ENCODE results near the gene TNNC1. TPM values are rescaled to one million over a fixed set of nuclear protein-coding genes. Genes with fewer than 3 reads are reported as not detected.

The TNNC1 gene
- total RNA-seq, 1 experiment from 2014 or later: 5.6 TPM

- Histone ChIP-seq H3K23me2 (ENCODE audit: insufficient read length, low read depth, low read length, poor library complexity, severe bottlenecking) (no peaks in the 10 kb centered on the region), H2BK5ac (ENCODE audit: insufficient read length, low read length) (no peak overlapping the region), H3K9me3 (ENCODE audit: control insufficient read depth, low read depth, low read length) (no peaks in the 10 kb centered on the region), H3K56ac (ENCODE audit: insufficient read length, low read depth, low read length) (no peak overlapping the region), H3K18ac (ENCODE audit: insufficient read length, low read depth, low read length) (no peak overlapping the region), H2AK5ac (ENCODE audit: insufficient read length, low read length) (no peak overlapping the region), H3K9ac (ENCODE audit: extremely low read depth, insufficient read length, low read length) (no peak overlapping the region), H4K8ac (replicated peaks; ENCODE audit: insufficient read length, low read depth, low read length) (no peak overlapping the region), H2BK20ac (ENCODE audit: low read depth, low read length, poor library complexity, severe bottlenecking) (no peak overlapping the region), H3K4me1 (ENCODE audit: insufficient read depth, low read length) (no peaks in the 10 kb centered on the region), H2BK120ac (ENCODE audit: low read depth, low read length, poor library complexity, severe bottlenecking) (no peak overlapping the region), H3K23ac (ENCODE audit: insufficient read length, low read depth, low read length) (no peak overlapping the region), H4K91ac (ENCODE audit: insufficient read length, low read depth, low read length) (no peak overlapping the region), H4K20me1 (ENCODE audit: control insufficient read depth, insufficient read depth, insufficient read length) (no peaks in the 10 kb centered on the region), H3K27me3 (ENCODE audit: insufficient read depth, low read length) (no peaks in the 10 kb centered on the region), H3K14ac (ENCODE audit: insufficient read depth, low read length) (no peak overlapping the region), H3K27ac (ENCODE audit: insufficient read length, low read depth, low read length) (no peak overlapping the region), H3K79me1 (ENCODE audit: insufficient read depth, low read depth, low read length, poor library complexity, severe bottlenecking) (no peaks in the 10 kb centered on the region), H3K4me2 (ENCODE audit: insufficient read depth, insufficient read length, low read length) (no peak overlapping the region), H3K79me2 (ENCODE audit: insufficient read depth, low read length) (no peaks in the 10 kb centered on the region), H2AFZ (ENCODE audit: low read length) (no peak overlapping the region), H2BK15ac (ENCODE audit: low read depth, low read length) (no peak overlapping the region), H2BK12ac (ENCODE audit: insufficient read length, low read depth, low read length) (no peak overlapping the region), H3T11ph (ENCODE audit: low read length) (no peak overlapping the region), H4K5ac (ENCODE audit: insufficient read length, low read depth, low read length) (no peak overlapping the region), H3K4ac (ENCODE audit: low read depth, low read length) (no peak overlapping the region)
- peak; percentile 20 for DNase-seq
- Mint-ChIP-seq H3K4me3 (no peak overlapping the region), H3K4me1 (no peaks in the 10 kb centered on the region; a peak in 2 of 4 replicates), H3K9me3 (no peaks in the 10 kb centered on the region), H3K27me3 (ENCODE audit: low read depth) (no peaks in the 10 kb centered on the region), H3K27ac (peak overlapping the region in 2 of 3 experiments; percentile 69 to 79; a peak in 4 of 7 replicates), H3K36me3 (ENCODE audit: insufficient read depth in 1 of 3, low read depth in 3 of 3) (peaks cover 46 to 97% (median 92%) of the 10 kb centered on the region in 3 experiments; a peak in 6 of 7 replicates)
- no CpG with 5 or more reads among the region's 27 CpGs for WGBS (ENCODE audit: extremely low coverage, insufficient read length, low lambda C conversion rate)
- TF ChIP-seq CTCF (conservative IDR thresholded peaks at IDR 0.05): no peak
These were observed 27.2 kb upstream of the TNNC1 start for GRCh38 chr3:52480768-52481715.
